Epithelial cell of esophagus (primary cell): ENCODE data around the gene P3H1.
"Not testable (repeated sequence)": the region's sequence is repeated elsewhere in the genome, so short reads cannot be mapped to it uniquely, and the experiment has no call there.

ENCODE experiments used
- DNase-seq: peaks from one replicate; pipeline ENCODE4 v3.0.0; 2010; ENCODE audit warnings: low read depth
- H3K4me3 ChIP-seq: 2 replicates; pipeline ENCODE4 v1.5.1; 2011; ENCODE audit warnings: mild to moderate bottlenecking, low read length, control low read depth
- TF ChIP-seq, protein P1 (sequence below): IDR thresholded peaks from 2 replicates; pipeline ENCODE4 v1.5.1; 2011; ENCODE audit warnings: low read depth, mild to moderate bottlenecking, low read length, control low read depth, inconsistent platforms; ENCODE audit not compliant: insufficient read depth; ENCODE audit errors: missing control alignments

P3H1 gene

DNA sequence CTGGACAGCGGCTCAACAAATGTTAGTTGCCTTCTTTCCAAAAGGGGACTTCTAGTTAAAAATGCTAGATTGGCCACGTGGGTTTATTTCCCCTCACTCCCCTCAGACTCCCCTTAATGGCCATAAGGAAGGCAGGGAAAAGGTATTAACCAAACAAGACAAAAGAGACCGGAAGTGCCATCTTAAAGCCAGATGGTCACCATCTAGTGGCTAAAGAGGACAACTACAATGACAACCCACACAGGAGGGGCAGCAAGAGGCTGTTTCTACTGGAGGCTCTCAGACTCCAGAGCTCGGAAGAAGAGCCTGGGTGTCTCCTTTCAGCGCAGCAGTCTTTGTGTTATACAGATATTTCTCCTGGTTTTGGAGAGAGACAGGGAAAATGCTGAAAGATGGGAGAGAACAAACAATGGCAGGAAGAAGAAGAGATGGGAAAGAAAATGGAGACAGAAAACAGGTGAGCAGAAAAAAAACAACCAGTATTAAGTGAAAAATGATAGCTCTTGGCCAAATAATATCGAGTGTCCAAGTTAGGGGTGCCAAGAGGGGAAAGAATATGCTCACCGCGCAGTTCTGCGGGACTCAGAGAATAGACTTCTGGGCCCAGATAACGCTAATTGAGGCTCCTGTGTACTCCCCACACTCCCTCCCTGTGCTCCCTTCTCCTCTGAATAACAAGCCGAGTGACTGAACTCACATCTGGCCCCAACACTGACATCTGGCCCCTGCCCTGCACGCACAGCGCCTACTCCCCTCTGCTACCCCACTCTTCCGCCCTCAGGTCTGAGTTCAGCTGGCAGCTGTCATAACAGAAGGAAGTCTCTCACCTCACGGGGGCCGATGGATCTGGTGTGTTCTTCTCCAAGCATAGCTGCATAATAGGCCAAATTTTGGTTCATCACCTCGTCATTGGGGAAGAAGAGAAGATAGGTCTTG lies 9.6 kb downstream of the P3H1 start:
- no peak overlapping the region for H3K4me3 ChIP-seq
- peak; percentile 72 for DNase-seq
- TF ChIP-seq, protein P1, sequence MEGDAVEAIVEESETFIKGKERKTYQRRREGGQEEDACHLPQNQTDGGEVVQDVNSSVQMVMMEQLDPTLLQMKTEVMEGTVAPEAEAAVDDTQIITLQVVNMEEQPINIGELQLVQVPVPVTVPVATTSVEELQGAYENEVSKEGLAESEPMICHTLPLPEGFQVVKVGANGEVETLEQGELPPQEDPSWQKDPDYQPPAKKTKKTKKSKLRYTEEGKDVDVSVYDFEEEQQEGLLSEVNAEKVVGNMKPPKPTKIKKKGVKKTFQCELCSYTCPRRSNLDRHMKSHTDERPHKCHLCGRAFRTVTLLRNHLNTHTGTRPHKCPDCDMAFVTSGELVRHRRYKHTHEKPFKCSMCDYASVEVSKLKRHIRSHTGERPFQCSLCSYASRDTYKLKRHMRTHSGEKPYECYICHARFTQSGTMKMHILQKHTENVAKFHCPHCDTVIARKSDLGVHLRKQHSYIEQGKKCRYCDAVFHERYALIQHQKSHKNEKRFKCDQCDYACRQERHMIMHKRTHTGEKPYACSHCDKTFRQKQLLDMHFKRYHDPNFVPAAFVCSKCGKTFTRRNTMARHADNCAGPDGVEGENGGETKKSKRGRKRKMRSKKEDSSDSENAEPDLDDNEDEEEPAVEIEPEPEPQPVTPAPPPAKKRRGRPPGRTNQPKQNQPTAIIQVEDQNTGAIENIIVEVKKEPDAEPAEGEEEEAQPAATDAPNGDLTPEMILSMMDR = peak; percentile 85

DNA sequence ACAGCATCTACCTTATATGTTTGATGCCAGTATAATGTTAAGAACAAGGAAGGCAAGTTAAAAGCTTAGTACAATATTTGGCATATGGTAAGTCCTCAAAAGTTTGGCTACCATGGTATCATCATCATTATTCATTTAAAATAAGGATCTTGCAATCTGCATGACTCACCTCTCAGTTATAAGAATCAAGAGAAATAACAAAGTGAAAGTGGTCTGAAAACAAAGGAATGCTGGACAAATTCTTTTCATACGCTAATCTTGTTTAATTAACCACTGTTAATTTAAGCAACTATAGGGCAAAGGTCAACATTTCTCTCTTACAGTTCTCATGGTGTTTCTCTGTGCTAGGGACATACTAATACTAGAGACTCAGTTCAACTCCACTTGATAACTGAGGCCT lies 13.8 kb downstream of the P3H1 start:
- H3K4me3 ChIP-seq = no peak overlapping the region
- DNase-seq = peak; percentile 51
- TF ChIP-seq, protein P1 = no peak

DNA sequence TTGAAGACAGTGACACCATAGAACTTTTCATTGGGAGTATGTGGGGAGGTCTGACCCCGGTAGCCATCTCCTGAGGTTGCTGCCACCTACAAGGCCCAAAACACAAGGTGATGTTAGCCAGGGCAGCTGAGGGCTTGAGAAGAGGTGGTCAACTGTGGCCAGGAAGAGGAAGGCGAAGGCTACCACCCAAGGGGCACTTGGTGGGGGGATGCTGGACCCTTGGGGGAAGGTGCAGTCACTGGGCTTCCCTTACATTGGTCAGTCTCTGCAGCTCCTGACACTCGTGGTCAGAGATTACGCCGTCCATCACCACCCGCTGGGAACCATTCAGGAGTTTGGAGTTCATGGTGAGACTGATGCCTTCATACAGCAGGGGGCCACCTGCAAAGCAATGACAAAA lies 14.5 kb downstream of the P3H1 start:
- TF ChIP-seq, protein P1 = no peak
- no peak for DNase-seq
- H3K4me3 ChIP-seq = no peak overlapping the region

DNA sequence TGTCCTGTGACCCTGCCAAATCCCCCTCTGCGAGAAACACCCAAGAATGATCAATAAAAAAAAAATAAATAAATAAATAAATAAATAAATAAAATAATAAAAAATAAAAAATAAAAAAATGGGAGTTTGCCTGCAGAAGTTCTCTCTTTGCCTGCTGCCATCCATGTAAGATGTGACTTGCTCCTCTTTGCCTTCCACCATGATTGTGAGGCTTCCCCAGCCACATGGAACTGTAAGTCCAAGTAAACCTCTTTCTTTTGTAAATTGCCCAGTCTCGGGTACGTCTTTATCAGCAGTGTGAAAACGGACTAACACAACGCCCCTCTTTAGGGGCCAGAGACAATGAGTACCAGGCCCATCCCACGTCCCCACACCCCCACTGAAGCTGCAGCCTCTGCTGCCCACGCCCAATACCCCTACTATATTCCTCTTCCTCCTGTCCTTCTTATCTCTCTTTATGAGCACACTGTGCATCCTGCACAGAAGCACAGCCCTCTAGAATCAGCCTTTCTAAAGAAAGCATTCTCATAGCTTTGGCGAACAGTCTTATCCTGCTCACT lies 15.2 kb downstream of the P3H1 start:
- not testable (repeated sequence) for DNase-seq, H3K4me3 ChIP-seq

DNA sequence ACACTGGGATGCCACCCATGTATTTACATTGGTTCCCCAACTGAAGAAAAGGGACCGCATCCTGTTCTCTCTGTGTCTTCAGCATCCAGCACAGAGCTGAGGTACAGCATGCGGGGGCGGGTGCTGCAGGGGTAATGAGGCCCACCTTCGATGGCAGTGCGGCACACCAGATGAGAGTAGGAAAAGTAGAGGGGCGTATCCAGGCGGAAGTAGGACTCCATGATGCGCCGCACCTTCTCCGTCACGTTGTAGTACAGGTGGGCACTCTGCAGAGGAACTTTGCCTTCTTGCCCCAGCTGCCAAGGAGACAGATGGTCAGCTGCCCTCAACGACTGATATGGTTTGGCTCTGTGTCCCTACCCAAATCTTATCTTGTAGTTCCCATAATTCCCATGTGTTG lies 16.8 kb downstream of the P3H1 start:
- no peak overlapping the region for H3K4me3 ChIP-seq
- no peak for DNase-seq
- TF ChIP-seq, protein P1 = no peak

DNA sequence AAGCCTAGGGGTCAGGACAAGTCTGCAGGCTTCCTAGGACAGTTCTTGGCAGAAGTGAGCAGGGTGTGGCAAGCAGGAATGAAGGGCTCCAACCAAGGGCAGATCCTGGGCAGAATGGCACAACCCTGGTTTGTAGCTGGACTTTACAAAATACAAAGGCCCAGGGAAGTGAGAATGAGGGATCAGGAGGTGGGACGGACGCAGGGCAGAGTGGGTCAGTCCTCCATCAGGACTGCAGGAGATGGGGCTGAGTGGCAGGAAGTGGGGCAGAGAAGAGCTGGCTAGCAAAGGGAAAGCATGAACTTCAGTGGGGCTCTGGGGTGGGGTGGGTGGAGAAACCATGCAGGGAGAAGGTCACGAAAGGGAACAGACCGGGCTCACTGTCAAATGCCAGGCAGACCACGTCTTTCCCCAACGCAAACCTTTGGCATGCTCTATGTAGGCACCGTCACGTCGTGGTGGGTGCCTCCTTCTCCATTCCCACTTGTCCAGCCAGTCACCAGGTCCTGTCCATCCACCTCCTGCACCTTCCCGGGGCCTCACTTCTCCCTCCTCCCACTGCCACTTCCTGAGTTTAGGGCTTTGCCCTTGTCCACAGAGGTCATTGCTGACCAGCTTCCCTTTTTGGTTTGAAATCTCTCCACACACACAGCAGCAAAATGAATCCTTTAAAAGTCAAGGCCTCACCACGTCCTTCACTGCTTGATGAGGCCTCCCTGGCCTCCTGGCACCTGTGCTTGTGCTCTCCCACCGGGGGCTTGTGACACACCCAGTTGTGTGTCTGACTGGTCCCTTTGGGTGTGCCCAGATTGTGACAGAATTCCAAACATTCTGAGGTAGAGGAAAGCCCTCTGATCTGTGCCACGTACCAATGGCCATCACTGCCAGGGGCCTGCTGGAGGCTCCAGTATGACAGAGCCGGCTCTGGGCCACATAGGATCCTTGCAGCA lies 18.1 kb downstream of the P3H1 start:
- TF ChIP-seq, protein P1 = no peak
- H3K4me3 ChIP-seq = no peak overlapping the region

DNA sequence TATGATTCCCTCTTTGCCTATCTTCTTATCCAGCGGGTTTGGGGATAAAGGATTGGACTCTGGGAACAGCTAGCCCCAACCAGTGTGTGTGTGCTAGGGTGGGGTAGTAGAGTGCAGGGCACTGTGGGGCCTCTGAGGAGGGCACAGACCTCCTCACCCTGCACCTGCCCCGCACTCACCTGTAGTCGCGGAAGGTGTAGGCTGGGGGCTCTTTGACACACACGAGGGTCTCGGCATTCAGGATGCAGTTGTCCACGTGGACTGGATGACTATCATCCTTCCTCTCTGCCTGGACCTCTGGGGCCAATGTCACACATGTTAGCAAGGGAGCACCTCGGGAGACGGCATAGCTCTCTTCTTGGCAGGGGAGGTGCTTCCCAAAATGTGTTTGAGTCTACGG lies 18.8 kb downstream of the P3H1 start:
- no peak overlapping the region for H3K4me3 ChIP-seq
- DNase-seq = no peak
- TF ChIP-seq, protein P1 = no peak

More for the DNA sequence above, 18.1 kb downstream of the P3H1 start:
- DNase-seq = no peak
